Suppressor macrophage treated with lipopolysaccharide for 4 hours (primary cell): ENCODE measurements around the gene ZNF516.

Experiments used
- DNase-seq: peaks from one replicate; pipeline ENCODE4 v3.0.0-alpha.2; 2020

The ZNF516 gene

GRCh38 chr18:76392349-76392748 lies 102.7 kb downstream of the ZNF516 start:
- DNase-seq: no peak

GRCh38 chr18:76391746-76392145 lies 103.3 kb downstream of the ZNF516 start:
- DNase-seq: no peak

GRCh38 chr18:76391038-76391437 lies 104.0 kb downstream of the ZNF516 start:
- no peak for DNase-seq

- DNase-seq: no peak
These were observed 104.5 kb downstream of the ZNF516 start for GRCh38 chr18:76390452-76391035.

GRCh38 chr18:76389716-76390115 lies 105.3 kb downstream of the ZNF516 start:
- DNase-seq: peak; percentile 27

- DNase-seq: no peak
These were observed 106.1 kb downstream of the ZNF516 start for GRCh38 chr18:76388891-76389423.

GRCh38 chr18:76388261-76388660 lies 106.8 kb downstream of the ZNF516 start:
- DNase-seq: no peak

GRCh38 chr18:76387608-76388007 lies 107.4 kb downstream of the ZNF516 start:
- no peak for DNase-seq

GRCh38 chr18:76386886-76387285 lies 108.2 kb downstream of the ZNF516 start:
- DNase-seq: no peak

GRCh38 chr18:76386071-76386470 lies 109.0 kb downstream of the ZNF516 start:
- no peak for DNase-seq

GRCh38 chr18:76385681-76385975 lies 109.4 kb downstream of the ZNF516 start:
- DNase-seq: no peak

- DNase-seq: no peak
These were observed 110.0 kb downstream of the ZNF516 start for GRCh38 chr18:76384861-76385680.

- no peak for DNase-seq
These were observed 110.8 kb downstream of the ZNF516 start for GRCh38 chr18:76384114-76384790.

GRCh38 chr18:76383636-76384035 lies 111.4 kb downstream of the ZNF516 start:
- DNase-seq: no peak

- DNase-seq: no peak
These were observed 112.8 kb downstream of the ZNF516 start for GRCh38 chr18:76382275-76382674.

GRCh38 chr18:76380791-76381405 lies 114.1 kb downstream of the ZNF516 start:
- DNase-seq: no peak

GRCh38 chr18:76380127-76380729 lies 114.8 kb downstream of the ZNF516 start:
- no peak for DNase-seq

- DNase-seq: no peak
These were observed 115.6 kb downstream of the ZNF516 start for GRCh38 chr18:76379226-76380126.

- DNase-seq: no peak
These were observed 116.4 kb downstream of the ZNF516 start for GRCh38 chr18:76378526-76379215.

- no peak for DNase-seq
These were observed 117.7 kb downstream of the ZNF516 start for GRCh38 chr18:76377359-76377756.

- DNase-seq: no peak
These were observed 118.2 kb downstream of the ZNF516 start for GRCh38 chr18:76376668-76377358.
